HG02938 (cell line): ENCODE results near the gene EIF2AK2.
A peak's percentile ranks its signal among the peaks of the same experiment; 100 is the strongest.
"Not testable (repeated sequence)": the region's sequence is repeated elsewhere in the genome, so short reads cannot be mapped to it uniquely, and the experiment has no call there.

ENCODE experiments used
- ATAC-seq: cut with Tn5 transposase; IDR thresholded peaks from one replicate; pipeline ENCODE4 v1.9.1; 2021; ENCODE audit warnings: mild to moderate bottlenecking, moderate library complexity; ENCODE audit not compliant: unreplicated experiment

The EIF2AK2 gene

DNA sequence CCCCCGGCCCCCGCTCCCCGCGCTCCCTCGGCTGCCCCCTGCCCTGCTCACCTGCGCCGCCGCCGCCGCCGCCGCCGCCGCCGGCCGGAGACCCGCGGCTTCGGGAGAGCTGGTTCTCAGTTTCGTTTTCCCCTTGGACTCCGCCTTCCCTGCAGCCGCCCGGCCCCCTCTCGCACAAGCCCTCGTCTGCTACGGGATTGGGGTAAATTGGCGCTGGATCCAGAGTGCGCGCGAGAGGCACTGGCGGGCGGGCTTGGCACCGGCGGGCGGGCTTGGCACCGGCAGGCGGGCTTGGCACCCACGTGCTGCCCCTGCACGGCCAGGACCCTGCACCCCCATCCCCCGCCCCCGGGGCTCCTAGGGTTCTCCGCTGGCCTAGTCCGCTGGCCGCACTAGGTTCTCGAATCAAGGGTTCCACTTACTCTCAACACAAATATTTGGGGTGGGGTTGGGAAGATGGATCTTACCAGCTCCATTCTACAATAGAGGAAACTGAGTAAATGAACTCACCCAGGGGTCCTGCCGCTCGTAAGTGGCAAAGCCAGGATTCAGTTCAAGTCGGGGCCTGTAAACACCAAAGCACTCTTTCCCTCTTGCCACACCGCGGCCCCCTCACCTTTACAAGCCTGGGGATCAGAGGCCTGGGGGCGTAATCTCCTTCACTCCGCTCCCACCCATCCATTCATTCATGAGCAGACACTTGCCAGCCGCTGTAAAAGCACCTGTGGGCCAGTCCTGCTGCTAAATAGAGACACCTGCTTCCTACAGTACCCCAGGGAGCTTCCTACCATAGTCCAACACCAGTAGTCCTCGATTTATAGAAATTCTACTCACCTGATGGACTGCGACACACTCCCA is at the start of gene EIF2AK2:
Gene EIF2AK2, minus strand, starts transcription at position 124 of the 858 bp plus-strand sequence. CDS start 9,174 bp downstream, outside the sequence.
- ATAC-seq, result peak; percentile 85

- no peak for ATAC-seq
Measured at GRCh38 chr2:37205689-37206341, 49.0 kb upstream of the EIF2AK2 start.

- ATAC-seq, result not testable (repeated sequence)
Measured at GRCh38 chr2:37205071-37205661, 48.4 kb upstream of the EIF2AK2 start.

- ATAC-seq, result no peak
Measured at GRCh38 chr2:37203708-37204107, 46.9 kb upstream of the EIF2AK2 start.

GRCh38 chr2:37201766-37202165 is 45.0 kb upstream of the EIF2AK2 start:
- no peak for ATAC-seq

DNA sequence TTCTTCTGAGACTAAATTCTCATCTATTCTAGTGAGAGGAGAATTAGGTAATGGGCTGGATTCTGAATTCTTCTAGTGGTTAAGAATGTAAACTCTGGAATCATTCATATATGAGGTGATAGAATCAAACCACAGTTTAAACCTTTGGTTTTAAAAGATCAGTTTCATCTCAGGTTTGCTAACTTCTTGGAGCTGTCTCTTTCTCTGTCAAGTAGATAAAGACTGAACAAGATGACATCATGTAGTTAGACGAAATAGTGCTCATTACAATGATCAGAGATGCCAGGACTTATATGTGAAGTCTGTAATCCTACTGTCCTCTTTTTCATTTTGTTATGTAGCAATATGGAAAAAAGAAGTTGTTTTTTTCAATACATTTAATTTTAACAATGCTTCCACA is 44.4 kb upstream of the EIF2AK2 start:
- ATAC-seq, result no peak

GRCh38 chr2:37198681-37199065 is 41.9 kb upstream of the EIF2AK2 start:
- ATAC-seq, result no peak

DNA sequence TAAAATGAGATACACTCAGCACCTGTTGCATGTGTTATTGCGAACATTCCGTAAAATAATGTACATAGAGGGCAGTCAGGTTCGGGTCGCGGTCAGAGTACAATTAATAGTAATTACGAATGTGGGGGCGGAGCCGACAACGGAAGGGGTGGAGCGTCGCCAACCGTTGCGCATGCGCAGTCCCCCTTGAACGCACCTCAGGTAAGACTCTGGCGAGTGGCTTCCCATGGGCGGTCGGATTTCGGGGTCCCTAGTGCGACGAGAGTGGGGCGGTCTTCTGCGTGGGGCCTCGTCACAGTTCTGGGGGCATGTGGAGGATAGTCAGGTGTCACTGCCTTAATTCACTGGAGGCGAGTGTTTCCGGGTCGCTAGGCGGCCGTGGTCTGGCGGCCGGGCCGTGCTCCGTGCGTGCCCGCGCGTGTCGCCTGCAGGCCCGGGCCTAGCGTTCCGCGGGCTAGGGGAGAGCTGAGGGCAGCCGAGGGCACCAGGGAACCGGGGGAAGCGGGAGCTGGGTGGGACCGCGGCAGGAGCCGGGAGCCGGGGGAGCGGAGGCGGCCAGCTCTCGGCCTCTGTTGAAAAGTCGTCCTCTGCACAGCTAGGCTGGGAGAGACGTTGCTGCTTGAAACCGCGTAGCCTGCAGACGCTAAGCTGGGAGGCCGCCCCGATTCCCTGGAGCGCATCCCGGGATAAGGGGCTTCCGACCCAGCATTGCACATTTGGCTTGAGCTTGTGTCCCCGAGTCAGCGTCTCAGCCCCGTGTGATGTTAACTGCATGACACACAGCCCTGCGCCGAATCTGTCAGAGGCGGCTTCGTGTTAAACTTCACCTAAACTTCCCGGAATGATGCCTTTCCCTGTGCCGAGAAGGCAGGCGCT is 39.8 kb upstream of the EIF2AK2 start, which contains the start of gene CEBPZOS:
Gene CEBPZOS, plus strand, starts transcription at position 177 of the 876 bp plus-strand sequence. CDS start 3,209 bp downstream, outside the sequence.
- peak; percentile 67 for ATAC-seq

GRCh38 chr2:37195862-37196319 is 39.1 kb upstream of the EIF2AK2 start:
- ATAC-seq, result not testable (repeated sequence)

DNA sequence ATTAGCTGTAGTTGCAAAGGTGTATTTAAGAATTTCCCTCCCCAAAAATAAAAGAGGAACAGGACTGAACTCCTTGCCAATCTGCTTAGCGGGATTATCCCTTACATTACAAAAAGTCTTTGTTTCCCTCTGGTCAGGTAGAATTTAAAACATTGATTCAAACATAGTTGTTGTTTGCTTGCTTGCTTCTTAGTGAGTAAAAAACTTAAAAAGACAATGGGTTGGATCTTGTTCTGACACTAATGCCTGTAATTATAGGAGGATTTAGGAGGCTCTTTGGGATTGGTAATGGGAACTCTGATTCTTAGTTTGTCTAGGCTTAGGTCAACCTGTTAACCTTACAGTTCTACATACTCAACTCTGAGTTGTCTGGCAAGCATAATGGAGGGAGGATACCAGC is 35.8 kb upstream of the EIF2AK2 start:
- ATAC-seq, result no peak

DNA sequence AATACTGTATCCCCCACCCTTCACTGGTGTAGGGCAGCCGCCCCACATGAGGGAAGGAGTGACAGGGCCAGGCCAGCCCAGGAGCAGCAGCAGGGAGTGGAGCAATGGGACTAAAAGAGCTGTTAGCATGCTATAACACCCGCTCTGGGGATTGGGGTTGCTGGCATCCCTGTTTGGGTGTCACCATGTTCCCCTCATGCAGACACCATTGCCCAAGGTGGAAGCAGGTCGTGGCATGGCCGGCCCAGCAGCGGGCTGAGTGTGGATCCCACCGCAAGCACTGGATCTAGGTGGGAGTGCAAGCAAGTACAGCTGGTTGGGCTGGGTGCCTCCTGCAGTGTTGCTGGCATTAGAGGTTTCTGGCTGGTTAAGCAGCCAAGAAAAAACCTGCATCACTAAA is 35.0 kb upstream of the EIF2AK2 start:
- ATAC-seq, result no peak

GRCh38 chr2:37191253-37191652 is 34.5 kb upstream of the EIF2AK2 start:
- no peak for ATAC-seq

- no peak for ATAC-seq
Measured at GRCh38 chr2:37190290-37190689, 33.5 kb upstream of the EIF2AK2 start.

DNA sequence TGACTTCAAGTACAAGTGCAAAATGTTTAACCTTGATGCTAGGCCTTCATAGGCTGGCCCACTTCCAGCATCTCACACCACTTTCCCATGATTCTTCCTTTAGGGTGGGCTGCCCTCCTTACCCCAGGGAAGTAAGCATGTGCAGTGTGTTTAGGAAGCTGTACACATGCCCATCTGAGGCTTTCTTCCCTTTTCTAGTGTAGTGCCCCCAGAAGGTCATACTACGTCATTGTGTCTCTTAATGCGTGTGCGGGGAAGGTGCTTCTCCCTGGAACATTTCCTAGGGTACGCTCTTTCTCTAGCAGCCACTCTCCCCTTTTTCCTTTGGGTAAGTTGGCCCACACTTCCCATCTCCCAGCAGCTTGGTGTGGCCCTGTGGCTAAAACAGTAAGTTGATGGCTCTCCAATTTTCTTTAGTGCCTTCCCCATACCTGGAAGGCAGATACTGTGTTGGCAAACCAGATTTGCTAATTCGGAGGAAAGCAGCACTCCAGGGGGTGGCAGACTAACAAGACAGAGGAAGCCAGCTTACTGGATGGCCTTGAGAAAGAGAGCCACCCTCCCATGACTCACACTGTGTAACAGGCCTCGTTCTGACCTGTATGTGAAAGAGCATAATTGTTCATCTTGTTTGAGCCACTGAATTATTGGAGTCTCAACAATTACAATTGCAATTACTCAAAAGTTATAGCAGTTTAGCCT is 32.8 kb upstream of the EIF2AK2 start:
- ATAC-seq, result no peak

GRCh38 chr2:37188570-37188969 is 31.8 kb upstream of the EIF2AK2 start, which contains the start of gene SULT6B1:
TSS of gene SULT6B1 (minus strand) at chr2:37188670. CDS start at chr2:37188640, 30 bp downstream.
- ATAC-seq, result no peak

DNA sequence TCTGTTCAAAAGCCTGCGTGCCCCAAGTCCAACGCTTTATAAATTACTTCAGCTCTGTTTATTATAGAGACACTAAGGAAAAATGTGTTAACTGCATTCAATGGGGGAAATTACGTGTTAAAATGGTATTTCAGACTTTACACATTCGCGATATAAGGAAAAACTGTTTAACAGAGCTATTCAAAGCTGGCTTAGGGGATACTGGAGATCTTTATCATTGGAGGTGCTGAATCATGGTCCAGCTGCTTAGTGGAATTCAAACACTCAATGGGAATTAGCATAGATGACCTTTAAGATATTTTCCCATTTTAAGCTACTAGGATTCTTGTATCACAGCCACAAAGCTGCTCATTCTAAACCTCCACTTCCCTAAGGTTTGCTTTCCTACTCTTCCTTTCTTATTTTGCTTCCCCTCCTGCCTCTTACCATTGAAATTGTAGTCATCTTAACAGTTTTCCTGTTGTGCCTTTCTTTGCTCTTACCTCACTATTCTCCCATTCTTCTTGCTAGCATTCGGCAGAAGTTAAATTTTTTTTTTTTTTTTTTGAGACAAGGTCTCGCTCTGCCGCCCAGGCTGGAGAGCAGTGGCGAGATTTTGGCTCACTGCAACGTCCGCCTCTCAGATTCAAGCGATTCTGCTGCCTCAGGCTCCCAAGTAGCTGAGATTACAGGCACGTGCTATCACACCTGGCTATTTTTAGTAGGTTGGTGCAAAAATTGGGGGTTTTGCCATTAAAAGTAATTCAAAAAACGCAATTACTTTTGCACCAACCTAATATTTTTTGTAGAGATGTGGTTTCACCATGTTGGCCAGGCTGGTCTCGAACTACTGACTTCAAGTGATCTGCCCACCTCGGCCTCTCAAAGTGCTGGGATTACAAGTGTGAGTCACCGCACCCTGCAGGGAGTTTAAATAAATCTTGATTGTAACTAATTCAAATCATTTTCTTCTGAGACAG is 25.2 kb upstream of the EIF2AK2 start:
- no peak for ATAC-seq

DNA sequence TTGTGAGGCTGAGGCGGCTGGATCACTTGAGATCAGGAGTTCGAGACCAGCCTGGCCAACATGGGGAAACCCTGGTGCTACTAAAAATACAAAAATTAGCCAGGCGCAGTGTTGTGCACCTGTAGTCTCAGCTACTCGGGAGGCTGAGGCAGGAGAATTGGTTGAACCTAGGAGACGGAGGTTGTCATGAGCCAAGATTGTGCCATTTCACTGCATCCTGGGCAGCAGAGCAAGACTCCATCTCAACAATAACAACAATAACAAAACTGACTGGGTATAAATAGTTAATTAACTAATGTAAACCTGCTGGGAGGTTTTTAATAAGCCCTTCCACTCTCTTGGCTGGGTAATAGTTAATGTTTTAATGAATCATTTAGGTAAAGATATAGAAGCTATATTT is 23.9 kb upstream of the EIF2AK2 start:
- no peak for ATAC-seq

- ATAC-seq, result no peak
Measured at GRCh38 chr2:37180006-37180639, 23.3 kb upstream of the EIF2AK2 start.
